Measurements from ENCODE around the gene EFNB2.

GRCh38 chr13:106521095-106521799, 14.2 kb downstream of the EFNB2 start:
- TF ChIP-seq POLR2A (IDR thresholded peaks at IDR 0.05) (no peak), CTCF (IDR thresholded peaks at IDR 0.05) (no peak)

Data from body of pancreas (tissue), 4 donors.